ENCODE data around the gene FAM156B.
A peak's percentile ranks its signal among the peaks of the same experiment; 100 is the strongest.
"Not testable (repeated sequence)": the region's sequence is repeated elsewhere in the genome, so short reads cannot be mapped to it uniquely, and the experiment has no call there.

The FAM156B gene

DNA sequence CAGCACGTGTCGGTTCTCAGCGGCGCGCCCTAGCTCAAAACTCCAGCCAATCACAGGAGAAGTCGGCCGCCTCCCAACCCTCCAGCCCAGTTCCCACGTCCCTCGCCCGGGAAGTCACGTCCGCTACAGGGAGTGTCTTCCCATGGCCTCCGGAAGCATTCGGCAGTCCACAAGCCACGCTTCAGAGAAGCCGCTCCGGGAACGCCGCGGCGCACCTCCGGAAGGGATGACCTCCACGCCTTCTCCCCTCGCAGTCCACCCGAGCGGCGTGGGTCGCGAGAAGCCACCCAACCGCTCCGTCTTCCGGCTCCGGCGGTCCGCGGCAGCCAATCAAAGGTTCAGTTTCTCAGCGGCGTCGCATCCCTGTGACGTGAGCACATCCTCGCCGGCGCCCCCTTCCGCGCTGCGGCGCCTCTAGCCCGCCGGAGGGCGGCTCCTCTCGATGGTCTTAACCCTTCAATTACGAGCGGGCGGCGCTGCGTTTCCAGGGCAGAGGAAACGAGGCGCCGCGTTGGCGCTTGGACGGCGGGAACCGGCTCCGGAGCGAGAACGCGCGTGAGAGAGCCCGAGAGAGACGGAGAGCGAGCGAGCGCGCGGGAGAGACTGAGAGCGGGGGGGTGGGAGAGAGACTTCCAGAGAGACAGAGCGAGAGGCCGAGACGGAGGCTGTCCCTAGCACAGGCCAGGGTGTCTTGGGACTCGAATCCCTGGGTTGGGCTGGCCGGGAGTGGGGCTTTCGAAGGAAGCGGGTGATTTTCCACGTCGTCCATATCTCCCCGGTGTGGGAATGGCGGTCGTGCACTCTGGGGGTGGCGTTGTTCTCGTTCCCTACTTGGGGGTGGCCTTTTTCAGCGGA, at the start of gene FAM156B:
FAM156B (plus strand) TSS at position 476 of the 855 bp plus-strand sequence. CDS start 9,896 bp downstream, outside the sequence.
- DNase-seq, result not testable (repeated sequence)

DNA sequence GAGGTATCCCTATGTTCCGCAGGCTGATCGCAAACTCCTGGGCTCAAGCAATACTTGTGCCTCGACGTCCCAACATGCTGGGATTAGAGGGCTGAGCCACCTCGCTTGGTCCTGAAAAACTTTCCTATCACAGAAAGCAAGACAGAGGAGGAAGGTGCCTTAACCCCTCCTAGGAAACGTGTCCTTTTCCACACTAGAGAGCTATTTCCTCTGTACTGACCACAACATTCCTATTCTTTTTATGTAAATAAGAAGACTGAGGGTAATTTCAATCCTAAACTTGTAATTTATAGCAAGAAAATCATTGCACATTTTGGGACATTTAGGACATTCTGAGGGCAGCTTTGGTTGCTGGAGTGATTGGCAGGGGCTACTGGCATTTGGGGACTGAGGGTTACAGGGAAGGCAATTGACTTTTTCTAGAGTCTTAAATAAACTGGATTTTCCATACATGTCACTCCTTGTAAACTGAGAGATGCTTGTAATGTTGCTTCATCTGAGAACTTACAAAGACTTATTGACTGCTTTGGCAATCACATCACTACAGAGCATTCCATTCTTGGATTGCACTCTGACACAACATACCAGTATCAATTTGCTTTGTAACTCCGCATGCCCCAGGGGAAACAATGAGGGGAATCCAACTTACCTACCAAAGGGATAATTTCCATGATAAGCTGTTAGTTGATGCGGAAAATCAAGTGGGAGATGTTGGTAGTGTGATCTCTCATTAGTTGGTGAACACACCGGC, 44.8 kb upstream of the FAM156B start:
- no peak for DNase-seq

GRCh38 chrX:52856991-52857525, 40.1 kb upstream of the FAM156B start:
- DNase-seq, result not testable (repeated sequence)

- DNase-seq, result no peak
These were observed 31.7 kb upstream of the FAM156B start for GRCh38 chrX:52865343-52865998.

- DNase-seq, result no peak
These were observed 29.4 kb upstream of the FAM156B start, which contains the start of gene XAGE3 for GRCh38 chrX:52867610-52868348. TSS of gene XAGE3 (minus strand) at chrX:52868083. CDS start at chrX:52867133, 950 bp downstream.

DNA sequence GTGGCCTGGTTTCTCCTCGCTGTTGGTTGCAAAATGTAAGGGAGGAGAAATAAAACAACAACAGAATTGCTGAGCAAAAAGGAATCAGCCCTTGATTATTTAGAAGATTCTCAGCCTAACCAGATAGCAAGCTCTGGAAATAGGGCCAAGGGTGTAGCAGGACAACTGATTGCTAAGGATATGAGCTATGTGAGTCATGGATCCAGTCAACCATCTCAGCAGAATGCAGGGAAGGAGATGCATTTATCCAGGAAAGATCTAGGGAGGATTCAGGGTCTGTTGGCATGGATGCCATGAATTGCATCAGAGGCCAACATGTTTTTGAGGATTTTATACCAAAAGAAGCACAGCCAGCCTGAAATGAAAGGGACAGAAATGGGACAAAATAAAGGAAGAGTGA, 27.1 kb upstream of the FAM156B start:
- no peak for DNase-seq

DNA sequence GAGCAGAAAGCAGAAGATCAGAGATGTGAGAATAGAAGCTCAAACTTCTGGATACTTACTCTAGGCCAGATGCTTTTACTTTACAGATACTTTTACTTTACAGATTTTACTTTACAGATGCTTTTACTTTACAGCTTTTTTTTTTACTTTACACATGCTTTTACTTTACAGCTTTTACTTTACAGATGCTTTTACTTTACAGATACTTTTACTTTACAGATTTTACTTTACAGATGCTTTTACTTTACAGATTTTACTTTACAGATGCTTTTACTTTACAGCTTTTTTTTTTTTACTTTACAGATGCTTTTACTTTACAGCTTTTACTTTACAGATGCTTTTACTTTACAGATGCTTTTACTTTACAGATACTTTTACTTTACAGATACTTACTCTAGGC, 23.3 kb upstream of the FAM156B start:
- not testable (repeated sequence) for DNase-seq

GRCh38 chrX:52874661-52875060, 22.5 kb upstream of the FAM156B start:
- DNase-seq, result no peak

- DNase-seq, result not testable (repeated sequence)
These were observed 21.7 kb upstream of the FAM156B start for GRCh38 chrX:52875436-52875835.

DNA sequence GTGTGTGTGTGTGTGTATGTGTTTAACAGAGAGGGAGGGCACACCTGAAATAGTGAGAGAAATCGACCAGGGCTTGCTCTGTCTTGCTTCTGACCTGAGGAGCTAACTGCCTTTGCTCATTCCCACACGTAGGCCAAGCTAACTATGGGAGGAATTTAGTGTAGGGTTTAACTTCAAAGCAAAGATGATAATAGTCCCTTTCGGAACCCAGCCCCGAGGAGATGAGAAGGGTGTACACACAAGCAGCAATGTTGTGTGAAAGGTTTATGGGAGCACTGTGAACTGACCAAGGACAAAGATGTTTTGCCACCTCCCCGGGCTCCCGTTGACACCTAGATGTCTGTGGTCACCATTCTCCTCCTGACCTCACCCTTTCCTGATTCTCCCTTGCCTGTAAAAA, 20.7 kb upstream of the FAM156B start:
- DNase-seq, result not testable (repeated sequence)

DNA sequence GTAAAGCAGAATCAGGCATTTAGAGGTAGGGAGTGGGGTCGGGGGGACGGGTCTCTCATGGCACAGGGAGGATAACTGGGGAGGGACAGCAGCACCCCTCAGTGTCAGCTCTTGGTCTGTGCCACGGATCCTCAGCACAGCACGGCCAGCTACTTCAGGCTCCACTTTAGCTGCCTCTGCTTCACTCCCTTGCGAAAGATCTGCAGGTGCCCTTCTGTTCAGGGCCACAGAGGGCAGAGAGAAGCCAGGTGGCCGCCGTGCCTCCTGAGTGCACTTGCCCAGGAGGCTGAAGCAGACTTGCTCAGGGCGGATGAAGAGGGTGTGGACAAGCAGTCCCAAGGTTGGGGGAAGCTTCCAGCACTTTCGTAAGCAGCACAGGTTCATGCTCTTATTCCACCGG, 9.7 kb upstream of the FAM156B start:
- DNase-seq, result not testable (repeated sequence)

DNA sequence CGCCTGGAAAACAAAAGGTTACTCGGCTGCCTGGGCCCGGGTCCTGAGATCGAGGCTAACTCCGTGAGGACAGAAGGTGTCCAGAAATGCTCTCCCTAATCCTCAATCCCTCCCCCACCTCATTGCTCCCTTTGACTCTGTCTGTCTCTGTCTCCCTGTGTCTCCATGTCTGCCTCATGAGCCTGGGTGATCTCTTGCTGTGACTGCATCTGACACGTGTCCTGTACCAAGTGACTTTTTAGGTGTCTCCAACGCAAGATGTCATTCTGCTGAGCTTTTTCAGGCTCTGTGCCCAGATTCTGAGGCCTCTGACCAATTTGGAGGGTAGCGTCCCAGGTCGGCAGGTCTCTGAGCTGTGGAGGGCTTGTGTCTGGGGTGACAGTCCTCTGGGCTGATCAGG, 9.0 kb upstream of the FAM156B start:
- not testable (repeated sequence) for DNase-seq

DNA sequence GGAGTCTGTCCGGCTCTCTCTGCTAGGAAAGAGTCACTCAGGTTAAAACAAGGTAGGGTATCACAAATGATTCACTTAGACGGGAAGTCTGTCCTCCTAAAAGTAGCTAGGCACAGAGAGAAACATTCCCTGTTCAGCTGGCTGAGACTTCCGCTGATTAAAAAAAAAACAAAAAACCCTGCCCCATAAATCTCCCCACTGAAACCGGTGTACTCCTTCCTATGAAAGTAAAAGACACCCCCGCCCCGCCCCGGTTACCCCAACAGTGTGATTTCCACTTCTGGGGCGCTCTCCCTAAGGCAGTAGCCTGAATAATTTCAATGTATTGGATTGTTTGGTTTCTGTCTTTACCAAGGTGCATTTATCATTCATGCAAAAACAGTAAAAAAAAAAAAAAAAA, 692 bp upstream of the FAM156B start:
- not testable (repeated sequence) for DNase-seq

GRCh38 chrX:52905531-52905930, 8.4 kb downstream of the FAM156B start:
- DNase-seq, result not testable (repeated sequence)

- DNase-seq, result not testable (repeated sequence)
These were observed 8.9 kb downstream of the FAM156B start for GRCh38 chrX:52906072-52906471.

DNA sequence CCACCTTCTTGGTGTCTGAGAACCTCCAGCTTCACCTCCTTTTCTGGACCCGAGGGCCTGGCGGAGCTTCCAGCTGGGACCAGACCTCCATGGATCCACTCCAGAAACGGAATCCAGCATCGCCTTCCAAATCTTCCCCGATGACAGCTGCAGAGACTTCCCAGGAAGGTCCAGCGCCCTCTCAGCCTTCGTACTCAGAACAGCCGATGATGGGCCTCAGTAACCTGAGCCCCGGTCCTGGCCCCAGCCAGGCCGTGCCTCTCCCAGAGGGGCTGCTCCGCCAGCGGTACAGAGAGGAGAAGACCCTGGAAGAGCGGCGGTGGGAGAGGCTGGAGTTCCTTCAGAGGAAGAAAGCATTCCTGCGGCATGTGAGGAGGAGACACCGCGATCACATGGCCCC, 10.0 kb downstream of the FAM156B start:
- DNase-seq, result not testable (repeated sequence)

DNA sequence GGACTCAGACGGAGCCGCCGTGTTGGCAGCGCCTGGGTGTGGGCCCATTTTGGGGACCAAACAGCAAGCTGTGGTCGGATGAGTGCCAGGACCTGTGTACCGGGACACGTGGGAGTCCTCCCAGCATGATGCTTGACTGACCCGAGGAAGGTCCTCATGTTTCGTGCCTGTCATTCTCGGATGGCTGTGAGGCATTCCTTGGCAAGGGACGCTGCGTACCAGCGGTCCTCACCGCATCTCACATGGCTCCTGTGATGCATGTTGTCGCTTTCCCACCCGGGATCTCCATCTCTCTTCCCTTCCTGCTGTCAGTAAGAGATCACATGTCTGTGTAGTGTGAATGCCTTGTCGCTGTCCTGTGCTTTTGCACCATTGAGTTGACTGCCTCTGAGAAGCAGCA, 10.8 kb downstream of the FAM156B start:
- not testable (repeated sequence) for DNase-seq

GRCh38 chrX:52909313-52909969, 12.3 kb downstream of the FAM156B start:
- not testable (repeated sequence) for DNase-seq

- not testable (repeated sequence) for DNase-seq
These were observed 16.6 kb downstream of the FAM156B start for GRCh38 chrX:52913681-52914080.

DNA sequence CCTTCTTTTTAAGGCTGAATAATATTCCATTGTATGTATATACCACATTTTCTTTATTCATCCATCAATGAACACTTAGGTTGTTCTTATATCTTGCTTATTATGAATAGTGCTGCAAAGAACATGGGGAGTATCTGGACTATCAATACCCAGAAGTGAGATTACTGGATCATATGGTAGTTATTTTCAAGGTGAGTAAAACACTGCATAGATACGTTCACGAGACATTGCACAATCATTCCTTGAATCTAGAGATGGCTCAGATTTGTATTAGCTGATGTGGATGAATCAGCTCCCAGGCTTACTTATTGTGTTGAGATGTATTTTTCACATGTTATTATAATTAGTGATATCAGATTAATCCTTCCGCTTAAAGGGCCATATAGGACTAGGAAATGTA, 17.6 kb downstream of the FAM156B start:
- not testable (repeated sequence) for DNase-seq

GRCh38 chrX:52923781-52924241, 26.7 kb downstream of the FAM156B start:
- DNase-seq, result peak; percentile 45
